Keratinocyte (primary cell): Measurements from ENCODE around the gene SPAG5.

ENCODE experiments used
- EZH2 ChIP-seq: IDR thresholded peaks from one replicate; pipeline ENCODE4 v1.6.1; 2012; ENCODE audit warnings: inconsistent platforms, mild to moderate bottlenecking, low read length, moderate library complexity
- TF ChIP-seq, protein P1 (sequence below), 3 experiments: IDR thresholded peaks in 1 of 3; conservative IDR thresholded peaks in 1 of 3; optimal IDR thresholded peaks in 1 of 3; 2 replicates in 2 of 3; 3 replicates in 1 of 3; pipeline versions ENCODE3 to v1.5.1; 2011; ENCODE audit warnings: low read length in 3 of 3, mild to moderate bottlenecking in 3 of 3, moderate library complexity in 2 of 3, control low read depth in 1 of 3, inconsistent platforms in 1 of 3; ENCODE audit not compliant: insufficient read depth in 2 of 3; ENCODE audit errors: extremely low read depth in 1 of 3

DNA sequence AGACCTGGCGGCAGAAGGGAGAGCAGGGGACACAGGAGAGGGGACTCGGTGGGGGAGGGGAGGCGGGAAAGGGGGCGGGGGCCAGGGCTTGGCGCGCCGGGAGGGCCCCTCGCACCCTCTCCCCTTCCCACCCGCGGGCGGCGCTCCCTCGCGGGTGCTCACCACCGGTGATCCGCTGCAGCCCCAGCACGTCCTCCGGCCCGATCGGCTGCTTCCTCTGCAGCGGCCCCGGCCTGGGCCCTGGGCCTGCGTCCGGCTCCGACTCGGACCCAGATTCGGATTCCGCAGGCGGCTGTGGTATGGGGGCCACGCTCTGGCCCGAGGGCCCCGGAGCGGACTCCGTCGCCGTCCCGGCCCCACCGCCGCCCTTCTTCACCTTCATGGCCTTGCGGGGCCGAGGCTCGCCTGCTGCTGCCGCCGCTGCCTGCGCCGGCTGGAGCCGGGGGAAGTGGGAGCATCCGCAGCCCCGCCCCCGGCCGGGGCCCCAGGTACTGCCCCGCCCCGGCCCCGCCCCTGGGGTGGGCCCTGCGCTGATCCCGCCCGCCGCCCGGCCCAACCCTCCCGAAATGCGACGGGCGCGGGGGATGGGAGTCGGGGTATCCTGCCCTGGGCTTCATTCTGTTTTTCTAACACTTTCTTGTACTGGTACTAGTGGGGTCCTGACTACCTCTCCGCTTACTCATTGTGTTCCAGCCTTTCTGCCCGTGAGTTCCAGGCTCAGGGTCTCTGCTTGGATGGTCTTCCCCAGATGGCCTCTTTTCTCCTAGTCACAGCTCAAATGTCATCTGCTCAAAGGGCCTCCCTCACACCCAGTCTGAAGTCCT is 46.4 kb downstream of the SPAG5 start, which contains the start of gene UNC119:
- no peak for TF ChIP-seq EZH2
- TF ChIP-seq, protein P1, sequence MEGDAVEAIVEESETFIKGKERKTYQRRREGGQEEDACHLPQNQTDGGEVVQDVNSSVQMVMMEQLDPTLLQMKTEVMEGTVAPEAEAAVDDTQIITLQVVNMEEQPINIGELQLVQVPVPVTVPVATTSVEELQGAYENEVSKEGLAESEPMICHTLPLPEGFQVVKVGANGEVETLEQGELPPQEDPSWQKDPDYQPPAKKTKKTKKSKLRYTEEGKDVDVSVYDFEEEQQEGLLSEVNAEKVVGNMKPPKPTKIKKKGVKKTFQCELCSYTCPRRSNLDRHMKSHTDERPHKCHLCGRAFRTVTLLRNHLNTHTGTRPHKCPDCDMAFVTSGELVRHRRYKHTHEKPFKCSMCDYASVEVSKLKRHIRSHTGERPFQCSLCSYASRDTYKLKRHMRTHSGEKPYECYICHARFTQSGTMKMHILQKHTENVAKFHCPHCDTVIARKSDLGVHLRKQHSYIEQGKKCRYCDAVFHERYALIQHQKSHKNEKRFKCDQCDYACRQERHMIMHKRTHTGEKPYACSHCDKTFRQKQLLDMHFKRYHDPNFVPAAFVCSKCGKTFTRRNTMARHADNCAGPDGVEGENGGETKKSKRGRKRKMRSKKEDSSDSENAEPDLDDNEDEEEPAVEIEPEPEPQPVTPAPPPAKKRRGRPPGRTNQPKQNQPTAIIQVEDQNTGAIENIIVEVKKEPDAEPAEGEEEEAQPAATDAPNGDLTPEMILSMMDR (optimal IDR thresholded peaks at IDR 0.05 in 1 of 3, IDR thresholded peaks at IDR 0.05 in 1 of 3, conservative IDR thresholded peaks at IDR 0.05 in 1 of 3; ENCODE audit: extremely low read depth in 1 of 3, insufficient read depth in 2 of 3, low read length in 3 of 3), result no peak
